ENCODE measurements around the gene ADGRD1.

GRCh38 chr12:131139363-131140068 lies 185.8 kb downstream of the ADGRD1 start:
- TF ChIP-seq CTCF (IDR thresholded peaks at IDR 0.05; ENCODE audit: insufficient read depth, low read length) (no peak), SPI1 (IDR thresholded peaks at IDR 0.05; ENCODE audit: borderline replicate concordance, low read depth) (no peak), POLR2AphosphoS5 (IDR thresholded peaks at IDR 0.05; ENCODE audit: low read depth) (no peak), REST (IDR thresholded peaks at IDR 0.05; ENCODE audit: insufficient replicate concordance, low read depth) (no peak)
